GM23338 (cell line): Measurements from ENCODE around the gene PHF21A. TPM values are rescaled to one million over a fixed set of nuclear protein-coding genes. Genes with fewer than 3 reads are reported as not detected.

Experiments
- ATAC-seq: fragments of 200-7000 bp; cut with Tn5 transposase; 3 replicates; pipeline ENCODE4 v1.9.1; 2020
- DNase-seq: peaks from one replicate; pipeline ENCODE4 v3.0.0-alpha.2; 2015; ENCODE audit warnings: low spot score
- H2AFZ ChIP-seq: fragments of 200-600 bp; sonication (generic); 2 replicates; pipeline ENCODE4 v1.8.0; 2016; ENCODE audit warnings: antibody characterized with exemption, mild to moderate bottlenecking, moderate library complexity
- H3F3A ChIP-seq: fragments of 200-600 bp; sonication (generic); replicated peaks from 2 replicates; pipeline ENCODE4 v1.8.0; 2017; ENCODE audit warnings: antibody characterized with exemption, mixed run types, low read depth
- H3K27ac ChIP-seq: fragments of 200-600 bp; sonication (generic); 2 replicates; pipeline ENCODE4 v1.6.1; 2016; ENCODE audit warnings: low read depth
- H3K27me3 ChIP-seq: fragments of 200-600 bp; sonication (generic); 2 replicates; pipeline ENCODE4 v1.8.0; 2016; ENCODE audit warnings: mild to moderate bottlenecking, mixed run types, moderate library complexity; ENCODE audit not compliant: insufficient read depth
- H3K36me3 ChIP-seq: fragments of 200-600 bp; sonication (generic); 2 replicates; pipeline ENCODE4 v1.8.0; 2016; ENCODE audit warnings: mild to moderate bottlenecking; ENCODE audit not compliant: insufficient read depth
- H3K4me1 ChIP-seq: fragments of 200-600 bp; sonication (generic); 2 replicates; pipeline ENCODE4 v1.8.0; 2016; ENCODE audit warnings: mild to moderate bottlenecking, moderate library complexity; ENCODE audit not compliant: insufficient read depth
- H3K4me2 ChIP-seq: fragments of 200-600 bp; sonication (generic); 2 replicates; pipeline ENCODE4 v1.7.1; 2017; ENCODE audit warnings: mixed run types
- H3K4me3 ChIP-seq: fragments of 200-600 bp; sonication (generic); 2 replicates; pipeline ENCODE4 v1.6.1; 2016; ENCODE audit warnings: mixed run types
- H3K79me2 ChIP-seq: fragments of 200-600 bp; sonication (generic); replicated peaks from 2 replicates; pipeline ENCODE4 v1.8.0; 2017; ENCODE audit warnings: mild to moderate bottlenecking; ENCODE audit not compliant: insufficient read depth
- H3K9me2 ChIP-seq: fragments of 200-600 bp; sonication (generic); 2 replicates; pipeline ENCODE4 v1.8.0; 2017; ENCODE audit not compliant: insufficient read depth
- H4K20me1 ChIP-seq: fragments of 200-600 bp; sonication (generic); replicated peaks from 2 replicates; pipeline ENCODE4 v1.8.0; 2017; ENCODE audit warnings: mild to moderate bottlenecking; ENCODE audit not compliant: insufficient read depth
- H3K27ac Mint-ChIP-seq: 2 replicates; pipeline ENCODE4 v1.8.0; 2020; ENCODE audit warnings: inconsistent platforms, mild to moderate bottlenecking, moderate library complexity, mixed read lengths
- H3K27me3 Mint-ChIP-seq: 3 replicates; pipeline ENCODE4 v1.8.0; 2022; ENCODE audit warnings: low read depth, mild to moderate bottlenecking, moderate library complexity, mixed read lengths, inconsistent platforms; ENCODE audit not compliant: insufficient read depth, poor library complexity
- H3K36me3 Mint-ChIP-seq: 3 replicates; pipeline ENCODE4 v1.8.0; 2021; ENCODE audit warnings: low read depth, mild to moderate bottlenecking, inconsistent platforms, moderate library complexity, mixed read lengths
- H3K4me1 Mint-ChIP-seq: 3 replicates; pipeline ENCODE4 v1.8.0; 2020; ENCODE audit warnings: mild to moderate bottlenecking, inconsistent platforms, mixed read lengths
- H3K4me3 Mint-ChIP-seq: 3 replicates; pipeline ENCODE4 v1.8.0; 2021; ENCODE audit warnings: moderate library complexity, mild to moderate bottlenecking, inconsistent platforms, mixed read lengths
- H3K9me3 Mint-ChIP-seq: 3 replicates; pipeline ENCODE4 v1.8.0; 2020; ENCODE audit warnings: moderate library complexity, mild to moderate bottlenecking, inconsistent platforms, mixed read lengths
- CREB1 ChIP-seq: fragments of 250-450 bp; sonication (Bioruptor Pico); IDR thresholded peaks from 2 replicates; pipeline ENCODE4 v1.5.0; 2020; ENCODE audit warnings: low read depth, mild to moderate bottlenecking, moderate library complexity
- EZH2 ChIP-seq: fragments of 200-600 bp; sonication (generic); IDR thresholded peaks from one replicate; pipeline ENCODE4 v1.8.0; 2017; ENCODE audit warnings: antibody characterized with exemption, mild to moderate bottlenecking, low read depth; ENCODE audit not compliant: unreplicated experiment
- JUNB ChIP-seq: IDR thresholded peaks from one replicate; pipeline ENCODE4 v1.6.1; 2016; ENCODE audit warnings: antibody characterized with exemption; ENCODE audit not compliant: unreplicated experiment
- NANOG ChIP-seq: IDR thresholded peaks from 2 replicates; pipeline ENCODE4 v1.6.1; 2016; ENCODE audit warnings: antibody characterized with exemption, borderline replicate concordance
- POLR2AphosphoS5 ChIP-seq: IDR thresholded peaks from 2 replicates; pipeline ENCODE4 v1.6.1; 2016; ENCODE audit warnings: antibody characterized with exemption, low read depth
- STAT1 ChIP-seq: IDR thresholded peaks from one replicate; pipeline ENCODE4 v1.6.1; 2016; ENCODE audit warnings: antibody characterized with exemption; ENCODE audit not compliant: unreplicated experiment
- ZNF331 ChIP-seq: fragments of 250-450 bp; sonication (Bioruptor Pico); IDR thresholded peaks from 2 replicates; pipeline ENCODE4 v1.5.0; 2020; ENCODE audit warnings: low read depth, mild to moderate bottlenecking, moderate library complexity
- polyA plus RNA-seq: library from polyadenylated mRNA; unstranded; fragments of >200 nt; fragmentation: Nextera tagmentation; extraction: Ambion mirVana; gene quantifications from 2 replicates; pipeline ENCODE4 v1.2.1, GENCODE V29; 2016
- total RNA-seq: library from RNA; depleted of rRNA; stranded (reverse); fragments of >200 nt; shearing (Covaris generic); gene quantifications from 2 replicates; pipeline ENCODE4 v1.2.3, GENCODE V29; 2014
- TF ChIP-seq, protein P1 (sequence below): fragments of 250-450 bp; sonication (Bioruptor Pico); IDR thresholded peaks from 2 replicates; pipeline ENCODE4 v1.5.0; 2020; ENCODE audit warnings: mild to moderate bottlenecking, moderate library complexity

Gene PHF21A
- total and polyA plus RNA-seq, 2 experiments from 2014 or later, result 21.7 to 23.6 TPM

DNA sequence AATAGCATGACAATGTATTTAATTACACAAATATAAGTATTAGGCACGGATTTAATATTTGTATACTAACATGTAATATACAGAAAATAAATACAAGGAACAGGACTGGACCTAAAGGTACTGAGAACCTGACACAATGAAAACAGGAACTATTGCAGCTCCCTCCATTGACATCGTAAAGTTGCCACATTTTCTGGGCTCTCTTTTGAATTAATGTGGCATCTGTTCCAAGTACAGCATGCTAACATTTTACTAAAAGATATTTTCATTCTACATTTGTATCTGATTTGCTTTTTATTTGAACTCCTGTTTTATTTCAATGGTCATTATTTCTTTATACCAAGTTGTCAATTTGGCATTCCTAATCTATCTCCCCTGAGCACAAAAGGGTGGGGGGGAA is 15.3 kb downstream of the PHF21A start:
- Histone ChIP-seq H3K9me2 (no peaks in the 10 kb centered on the region), H3K4me1 (peaks cover 22% of the 10 kb centered on the region), H4K20me1 (peaks cover 7% of the 10 kb centered on the region; the same call in 1 of the 2 replicates), H3K27ac (no peak overlapping the region), H3K79me2 (peaks cover 75% of the 10 kb centered on the region), H2AFZ (no peak overlapping the region), H3K36me3 (no peaks in the 10 kb centered on the region), H3K4me3 (no peak overlapping the region), H3F3A (no peaks in the 10 kb centered on the region), H3K27me3 (no peaks in the 10 kb centered on the region), H3K4me2 (0 out of 2 replicates have a peak overlapping the region, but pooled peaks have one; percentile 4)
- DNase-seq, result no peak
- H3K36me3 Mint-ChIP-seq, result no peaks in the 10 kb centered on the region
- H3K4me3 Mint-ChIP-seq, result no peak overlapping the region
- TF ChIP-seq STAT1, result no peak
- no peak for TF ChIP-seq EZH2
- no peak for TF ChIP-seq ZNF331 (CRISPR knock-in tag)
- no peak for TF ChIP-seq CREB1
- TF ChIP-seq POLR2AphosphoS5, result no peak
- no peak for TF ChIP-seq JUNB
- no peak for TF ChIP-seq NANOG
- TF ChIP-seq, protein P1, sequence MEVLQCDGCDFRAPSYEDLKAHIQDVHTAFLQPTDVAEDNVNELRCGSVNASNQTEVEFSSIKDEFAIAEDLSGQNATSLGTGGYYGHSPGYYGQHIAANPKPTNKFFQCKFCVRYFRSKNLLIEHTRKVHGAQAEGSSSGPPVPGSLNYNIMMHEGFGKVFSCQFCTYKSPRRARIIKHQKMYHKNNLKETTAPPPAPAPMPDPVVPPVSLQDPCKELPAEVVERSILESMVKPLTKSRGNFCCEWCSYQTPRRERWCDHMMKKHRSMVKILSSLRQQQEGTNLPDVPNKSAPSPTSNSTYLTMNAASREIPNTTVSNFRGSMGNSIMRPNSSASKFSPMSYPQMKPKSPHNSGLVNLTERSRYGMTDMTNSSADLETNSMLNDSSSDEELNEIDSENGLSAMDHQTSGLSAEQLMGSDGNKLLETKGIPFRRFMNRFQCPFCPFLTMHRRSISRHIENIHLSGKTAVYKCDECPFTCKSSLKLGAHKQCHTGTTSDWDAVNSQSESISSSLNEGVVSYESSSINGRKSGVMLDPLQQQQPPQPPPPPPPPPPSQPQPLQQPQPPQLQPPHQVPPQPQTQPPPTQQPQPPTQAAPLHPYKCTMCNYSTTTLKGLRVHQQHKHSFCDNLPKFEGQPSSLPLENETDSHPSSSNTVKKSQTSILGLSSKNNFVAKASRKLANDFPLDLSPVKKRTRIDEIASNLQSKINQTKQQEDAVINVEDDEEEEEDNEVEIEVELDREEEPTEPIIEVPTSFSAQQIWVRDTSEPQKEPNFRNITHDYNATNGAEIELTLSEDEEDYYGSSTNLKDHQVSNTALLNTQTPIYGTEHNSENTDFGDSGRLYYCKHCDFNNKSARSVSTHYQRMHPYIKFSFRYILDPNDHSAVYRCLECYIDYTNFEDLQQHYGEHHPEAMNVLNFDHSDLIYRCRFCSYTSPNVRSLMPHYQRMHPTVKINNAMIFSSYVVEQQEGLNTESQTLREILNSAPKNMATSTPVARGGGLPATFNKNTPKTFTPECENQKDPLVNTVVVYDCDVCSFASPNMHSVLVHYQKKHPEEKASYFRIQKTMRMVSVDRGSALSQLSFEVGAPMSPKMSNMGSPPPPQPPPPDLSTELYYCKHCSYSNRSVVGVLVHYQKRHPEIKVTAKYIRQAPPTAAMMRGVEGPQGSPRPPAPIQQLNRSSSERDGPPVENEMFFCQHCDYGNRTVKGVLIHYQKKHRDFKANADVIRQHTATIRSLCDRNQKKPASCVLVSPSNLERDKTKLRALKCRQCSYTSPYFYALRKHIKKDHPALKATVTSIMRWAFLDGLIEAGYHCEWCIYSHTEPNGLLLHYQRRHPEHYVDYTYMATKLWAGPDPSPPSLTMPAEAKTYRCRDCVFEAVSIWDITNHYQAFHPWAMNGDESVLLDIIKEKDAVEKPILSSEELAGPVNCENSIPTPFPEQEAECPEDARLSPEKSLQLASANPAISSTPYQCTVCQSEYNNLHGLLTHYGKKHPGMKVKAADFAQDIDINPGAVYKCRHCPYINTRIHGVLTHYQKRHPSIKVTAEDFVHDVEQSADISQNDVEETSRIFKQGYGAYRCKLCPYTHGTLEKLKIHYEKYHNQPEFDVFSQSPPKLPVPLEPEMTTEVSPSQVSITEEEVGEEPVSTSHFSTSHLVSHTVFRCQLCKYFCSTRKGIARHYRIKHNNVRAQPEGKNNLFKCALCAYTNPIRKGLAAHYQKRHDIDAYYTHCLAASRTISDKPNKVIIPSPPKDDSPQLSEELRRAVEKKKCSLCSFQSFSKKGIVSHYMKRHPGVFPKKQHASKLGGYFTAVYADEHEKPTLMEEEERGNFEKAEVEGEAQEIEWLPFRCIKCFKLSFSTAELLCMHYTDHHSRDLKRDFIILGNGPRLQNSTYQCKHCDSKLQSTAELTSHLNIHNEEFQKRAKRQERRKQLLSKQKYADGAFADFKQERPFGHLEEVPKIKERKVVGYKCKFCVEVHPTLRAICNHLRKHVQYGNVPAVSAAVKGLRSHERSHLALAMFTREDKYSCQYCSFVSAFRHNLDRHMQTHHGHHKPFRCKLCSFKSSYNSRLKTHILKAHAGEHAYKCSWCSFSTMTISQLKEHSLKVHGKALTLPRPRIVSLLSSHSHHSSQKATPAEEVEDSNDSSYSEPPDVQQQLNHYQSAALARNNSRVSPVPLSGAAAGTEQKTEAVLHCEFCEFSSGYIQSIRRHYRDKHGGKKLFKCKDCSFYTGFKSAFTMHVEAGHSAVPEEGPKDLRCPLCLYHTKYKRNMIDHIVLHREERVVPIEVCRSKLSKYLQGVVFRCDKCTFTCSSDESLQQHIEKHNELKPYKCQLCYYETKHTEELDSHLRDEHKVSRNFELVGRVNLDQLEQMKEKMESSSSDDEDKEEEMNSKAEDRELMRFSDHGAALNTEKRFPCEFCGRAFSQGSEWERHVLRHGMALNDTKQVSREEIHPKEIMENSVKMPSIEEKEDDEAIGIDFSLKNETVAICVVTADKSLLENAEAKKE (CRISPR knock-in tag), result no peak
- H3K27ac Mint-ChIP-seq, result no peak overlapping the region
- ATAC-seq, result no peak
- H3K27me3 Mint-ChIP-seq, result peaks cover 2% of the 10 kb centered on the region
- H3K9me3 Mint-ChIP-seq, result no peaks in the 10 kb centered on the region
- peaks cover 25% of the 10 kb centered on the region for H3K4me1 Mint-ChIP-seq
